ENCODE measurements around the gene ANKRD53. TPM values are rescaled to one million over a fixed set of nuclear protein-coding genes. Genes with fewer than 3 reads are reported as not detected.

The ANKRD53 gene
- total RNA-seq: 0.38 TPM
- long read RNA-seq, partial matches to known transcripts: 0 of 8 reads
- long read RNA-seq, other reads (novel, unspliced or antisense): 7 of 8 reads

- no peak for TF ChIP-seq CTCF (IDR thresholded peaks at IDR 0.05)
- intact Hi-C loops (cut with DNase I): no loop called here
- Histone ChIP-seq H3K4me1 (peaks cover 9% of the 10 kb centered on the region), H3K27ac (peak within 1 kb of the TSS; percentile 94), H3K36me3 (no peaks in the 10 kb centered on the region), H3K27me3 (no peaks in the 10 kb centered on the region), H3K9me3 (no peaks in the 10 kb centered on the region), H3K4me3 (peak within 1 kb of the TSS; percentile 76)
- DNase-seq: peak; percentile 71
- peak; percentile 77 for ATAC-seq
Measured at GRCh38 chr2:70978341-70979179, at the start of gene ANKRD53. Gene ANKRD53 (plus strand): TSS chr2:70978630. CDS start chr2:70978646, 16 bp downstream.

- Histone ChIP-seq H3K27me3 (no peaks in the 10 kb centered on the region), H3K9me3 (no peaks in the 10 kb centered on the region), H3K36me3 (no peaks in the 10 kb centered on the region), H3K4me1 (no peaks in the 10 kb centered on the region), H3K27ac (no peak overlapping the region), H3K4me3 (no peak overlapping the region)
- no peak for ATAC-seq
- intact Hi-C loops (cut with DNase I): no loop called here
- TF ChIP-seq CTCF (IDR thresholded peaks at IDR 0.05): no peak
- DNase-seq: no peak
Measured at GRCh38 chr2:70930371-70931329, 47.8 kb upstream of the ANKRD53 start.

- DNase-seq (no peak), ATAC-seq (no peak)
- no peaks in the 10 kb centered on the region for H3K36me3 ChIP-seq
- no peak overlapping the region for H3K27ac ChIP-seq
- H3K27me3 ChIP-seq: no peaks in the 10 kb centered on the region
- no peak for TF ChIP-seq CTCF (IDR thresholded peaks at IDR 0.05)
- intact Hi-C loops (cut with DNase I): no loop called here
- no peaks in the 10 kb centered on the region for H3K9me3 ChIP-seq
- H3K4me3 ChIP-seq: no peak overlapping the region
- no peaks in the 10 kb centered on the region for H3K4me1 ChIP-seq
Measured at GRCh38 chr2:70931376-70932000, 46.9 kb upstream of the ANKRD53 start.

- H3K4me3 ChIP-seq: no peak overlapping the region
- no peaks in the 10 kb centered on the region for H3K36me3 ChIP-seq
- H3K4me1 ChIP-seq: no peaks in the 10 kb centered on the region
- DNase-seq (no peak), ATAC-seq (no peak)
- no peaks in the 10 kb centered on the region for H3K9me3 ChIP-seq
- intact Hi-C loops (cut with DNase I): no loop called here
- no peak overlapping the region for H3K27ac ChIP-seq
- no peaks in the 10 kb centered on the region for H3K27me3 ChIP-seq
- no peak for TF ChIP-seq CTCF (IDR thresholded peaks at IDR 0.05)
Measured at GRCh38 chr2:70932631-70933230, 45.7 kb upstream of the ANKRD53 start.

GRCh38 chr2:70934981-70935380, 43.4 kb upstream of the ANKRD53 start:
- ATAC-seq (no peak), DNase-seq (no peak)
- H3K27me3 ChIP-seq: no peaks in the 10 kb centered on the region
- no peaks in the 10 kb centered on the region for H3K9me3 ChIP-seq
- no peak overlapping the region for H3K27ac ChIP-seq
- intact Hi-C loops (cut with DNase I): no loop called here
- no peaks in the 10 kb centered on the region for H3K36me3 ChIP-seq
- no peak overlapping the region for H3K4me3 ChIP-seq
- TF ChIP-seq CTCF (IDR thresholded peaks at IDR 0.05): no peak
- no peaks in the 10 kb centered on the region for H3K4me1 ChIP-seq
